ENCODE results near the gene TBCB.
A peak's percentile ranks its signal among the peaks of the same experiment; 100 is the strongest.
"Not testable (repeated sequence)": the region's sequence is repeated elsewhere in the genome, so short reads cannot be mapped to it uniquely, and the experiment has no call there.

The TBCB gene

GRCh38 chr19:36151144-36152018 is 36.1 kb downstream of the TBCB start:
- Histone ChIP-seq H3K36me3 (ENCODE audit: control insufficient read depth, insufficient read depth, low read length) (peaks cover 75% of the 10 kb centered on the region), H3K4me3 (ENCODE audit: extremely low read depth, insufficient read depth, low read length, poor library complexity, severe bottlenecking) (no peak overlapping the region), H3K9me3 (ENCODE audit: control insufficient read depth, low read length) (no peaks in the 10 kb centered on the region), H3K27ac (ENCODE audit: low read depth, low read length, severe bottlenecking) (no peak overlapping the region), H3K4me1 (ENCODE audit: control insufficient read depth, insufficient read depth, low read length, poor library complexity, severe bottlenecking) (no peaks in the 10 kb centered on the region)
- WGBS, 2 experiments (ENCODE audit: insufficient coverage in 2 of 2) = 91 to 95% methylated on average over 23 to 33 of the region's 47 CpGs

GRCh38 chr19:36152019-36152351 is 36.7 kb downstream of the TBCB start:
- Histone ChIP-seq H3K27ac (ENCODE audit: low read depth, low read length, severe bottlenecking) (no peak overlapping the region), H3K36me3 (ENCODE audit: control insufficient read depth, insufficient read depth, low read length) (peaks cover 69% of the 10 kb centered on the region), H3K9me3 (ENCODE audit: control insufficient read depth, low read length) (no peaks in the 10 kb centered on the region), H3K4me3 (ENCODE audit: extremely low read depth, insufficient read depth, low read length, poor library complexity, severe bottlenecking) (no peak overlapping the region), H3K4me1 (ENCODE audit: control insufficient read depth, insufficient read depth, low read length, poor library complexity, severe bottlenecking) (no peaks in the 10 kb centered on the region)
- WGBS, 2 experiments (ENCODE audit: insufficient coverage in 2 of 2) = 98 to 99% methylated on average over 12 to 16 of the region's 16 CpGs

DNA sequence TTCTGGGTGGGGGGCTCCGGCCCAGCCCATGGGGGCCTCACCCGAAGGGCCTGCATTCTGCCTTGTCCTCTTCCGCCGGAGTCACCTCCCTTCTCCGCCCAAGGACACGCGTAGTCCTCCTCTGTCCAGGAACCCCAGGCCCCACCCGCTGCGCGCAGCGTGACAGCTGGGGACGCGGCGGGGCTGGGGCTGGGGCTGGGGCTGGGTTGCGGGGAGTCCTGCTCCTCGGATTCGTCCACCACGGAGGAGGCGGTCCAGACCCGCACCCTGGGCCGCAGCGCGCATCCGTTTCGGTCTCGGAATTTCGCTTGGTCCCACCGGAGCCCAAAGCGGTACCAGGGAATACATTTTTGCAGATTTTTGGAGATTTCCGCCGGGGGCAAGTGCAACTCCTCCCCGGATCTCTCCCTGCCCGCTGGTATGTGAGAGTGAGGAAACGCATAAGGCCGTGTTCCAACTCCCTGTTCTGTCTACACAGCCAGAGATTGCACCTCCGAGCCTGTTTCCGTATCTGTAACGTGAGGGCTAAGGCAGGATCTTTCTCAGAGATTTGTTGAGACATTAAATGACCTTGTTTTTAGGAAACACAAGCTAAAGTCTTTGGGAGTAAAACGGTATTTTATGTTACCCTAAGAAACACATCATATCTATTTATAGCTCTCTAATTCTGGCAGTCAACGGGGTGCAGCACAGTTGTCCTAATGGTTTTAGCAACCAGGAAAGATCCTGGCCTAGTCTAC is 37.3 kb downstream of the TBCB start, which contains the start of gene COX7A1:
Gene COX7A1, minus strand, starts transcription at position 96 of the 740 bp plus-strand sequence. Its CDS starts 40 bp downstream, at position 56.
- 89 to 94% methylated on average over 25 to 34 of the region's 40 CpGs for WGBS, 2 experiments (ENCODE audit: insufficient coverage in 2 of 2)
- Histone ChIP-seq H3K36me3 (ENCODE audit: control insufficient read depth, insufficient read depth, low read length) (peaks cover 63% of the 10 kb centered on the region), H3K4me3 (ENCODE audit: extremely low read depth, insufficient read depth, low read length, poor library complexity, severe bottlenecking) (no peak within 1 kb of the TSS), H3K27ac (ENCODE audit: low read depth, low read length, severe bottlenecking) (no peak within 1 kb of the TSS), H3K9me3 (ENCODE audit: control insufficient read depth, low read length) (no peaks in the 10 kb centered on the region), H3K4me1 (ENCODE audit: control insufficient read depth, insufficient read depth, low read length, poor library complexity, severe bottlenecking) (no peaks in the 10 kb centered on the region)

GRCh38 chr19:36153126-36153525 is 37.9 kb downstream of the TBCB start:
- Histone ChIP-seq H3K36me3 (ENCODE audit: control insufficient read depth, insufficient read depth, low read length) (peaks cover 57% of the 10 kb centered on the region), H3K4me1 (ENCODE audit: control insufficient read depth, insufficient read depth, low read length, poor library complexity, severe bottlenecking) (no peaks in the 10 kb centered on the region), H3K27ac (ENCODE audit: low read depth, low read length, severe bottlenecking) (no peak overlapping the region), H3K9me3 (ENCODE audit: control insufficient read depth, low read length) (no peaks in the 10 kb centered on the region), H3K4me3 (ENCODE audit: extremely low read depth, insufficient read depth, low read length, poor library complexity, severe bottlenecking) (no peak overlapping the region)
- 98% methylated on average over 6 to 7 of the region's 10 CpGs for WGBS, 2 experiments (ENCODE audit: insufficient coverage in 2 of 2)

DNA sequence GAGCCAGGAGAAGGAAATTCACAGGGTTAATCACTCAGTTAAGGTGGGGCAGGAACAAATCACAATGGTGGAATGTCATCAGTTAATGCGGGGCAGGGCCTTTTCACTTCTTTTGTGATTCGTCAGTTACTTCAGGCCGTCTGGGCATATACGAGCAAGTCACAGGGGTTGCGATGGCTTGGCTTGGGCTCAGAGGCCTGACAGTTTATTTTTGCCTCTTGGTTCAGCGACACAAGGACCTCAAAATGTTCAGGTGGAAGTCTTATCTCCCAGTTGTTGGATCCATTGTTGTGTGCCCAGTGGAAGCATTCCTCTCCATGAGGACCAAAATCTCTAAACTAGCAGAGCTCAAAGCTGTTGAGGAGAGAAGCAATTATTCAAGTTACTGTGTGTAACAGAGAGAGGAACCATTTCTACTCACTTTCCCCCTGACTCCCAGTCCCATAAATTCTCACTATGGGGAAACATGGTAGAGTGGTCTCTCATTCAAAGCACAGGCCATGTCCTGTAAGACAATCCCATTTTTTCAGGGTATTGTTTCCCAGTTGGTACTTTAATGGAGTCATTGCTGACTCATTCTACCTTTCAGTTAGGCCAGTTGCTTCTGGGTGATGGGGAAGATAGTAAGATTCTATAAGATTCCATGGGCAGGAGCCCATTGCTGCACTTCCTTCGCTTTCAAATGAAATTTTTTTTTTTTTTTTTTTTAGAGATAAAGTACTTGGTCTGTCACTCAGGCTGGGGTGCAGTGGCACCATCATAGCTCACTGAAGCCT is 45.7 kb downstream of the TBCB start:
- no peaks in the 10 kb centered on the region for H3K9me3 ChIP-seq (ENCODE audit: control insufficient read depth, low read length)
- H3K36me3 ChIP-seq (ENCODE audit: control insufficient read depth, insufficient read depth, low read length) = peaks cover 24% of the 10 kb centered on the region
- H3K4me3 ChIP-seq (ENCODE audit: extremely low read depth, insufficient read depth, low read length, poor library complexity, severe bottlenecking) = no peak overlapping the region
- H3K27ac ChIP-seq (ENCODE audit: low read depth, low read length, severe bottlenecking) = no peak overlapping the region
- no peaks in the 10 kb centered on the region for H3K4me1 ChIP-seq (ENCODE audit: control insufficient read depth, insufficient read depth, low read length, poor library complexity, severe bottlenecking)
- WGBS, 2 experiments (ENCODE audit: insufficient coverage in 2 of 2) = 73 to 74% methylated on average over 6 to 7 of the region's 7 CpGs

DNA sequence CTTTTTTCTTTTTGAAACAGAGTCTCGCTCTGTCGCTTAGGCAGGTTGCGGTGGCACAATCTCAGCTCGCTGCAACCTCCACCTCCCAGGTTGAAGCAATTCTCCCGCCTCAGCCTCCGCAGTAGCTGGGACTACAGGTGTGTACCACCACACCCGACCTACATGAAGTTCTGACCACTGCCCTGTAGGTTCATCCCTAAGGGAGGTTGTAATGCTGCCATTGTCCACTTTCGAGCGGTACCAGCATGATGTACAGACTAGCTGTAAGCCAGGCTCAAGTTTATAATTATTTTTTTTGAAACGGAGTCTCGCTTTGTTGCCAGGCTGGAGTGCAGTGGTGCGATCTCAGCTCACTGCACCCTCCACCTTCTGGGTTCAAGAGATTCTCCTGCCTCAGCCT is 48.5 kb downstream of the TBCB start:
- 91 to 96% methylated on average over 8 to 12 of the region's 12 CpGs for WGBS, 2 experiments (ENCODE audit: insufficient coverage in 2 of 2)
- no peaks in the 10 kb centered on the region for H3K9me3 ChIP-seq (ENCODE audit: control insufficient read depth, low read length)
- no peak overlapping the region for H3K4me3 ChIP-seq (ENCODE audit: extremely low read depth, insufficient read depth, low read length, poor library complexity, severe bottlenecking)
- H3K27ac ChIP-seq (ENCODE audit: low read depth, low read length, severe bottlenecking) = no peak overlapping the region
- no peaks in the 10 kb centered on the region for H3K4me1 ChIP-seq (ENCODE audit: control insufficient read depth, insufficient read depth, low read length, poor library complexity, severe bottlenecking)
- H3K36me3 ChIP-seq (ENCODE audit: control insufficient read depth, insufficient read depth, low read length) = peaks cover 34% of the 10 kb centered on the region

DNA sequence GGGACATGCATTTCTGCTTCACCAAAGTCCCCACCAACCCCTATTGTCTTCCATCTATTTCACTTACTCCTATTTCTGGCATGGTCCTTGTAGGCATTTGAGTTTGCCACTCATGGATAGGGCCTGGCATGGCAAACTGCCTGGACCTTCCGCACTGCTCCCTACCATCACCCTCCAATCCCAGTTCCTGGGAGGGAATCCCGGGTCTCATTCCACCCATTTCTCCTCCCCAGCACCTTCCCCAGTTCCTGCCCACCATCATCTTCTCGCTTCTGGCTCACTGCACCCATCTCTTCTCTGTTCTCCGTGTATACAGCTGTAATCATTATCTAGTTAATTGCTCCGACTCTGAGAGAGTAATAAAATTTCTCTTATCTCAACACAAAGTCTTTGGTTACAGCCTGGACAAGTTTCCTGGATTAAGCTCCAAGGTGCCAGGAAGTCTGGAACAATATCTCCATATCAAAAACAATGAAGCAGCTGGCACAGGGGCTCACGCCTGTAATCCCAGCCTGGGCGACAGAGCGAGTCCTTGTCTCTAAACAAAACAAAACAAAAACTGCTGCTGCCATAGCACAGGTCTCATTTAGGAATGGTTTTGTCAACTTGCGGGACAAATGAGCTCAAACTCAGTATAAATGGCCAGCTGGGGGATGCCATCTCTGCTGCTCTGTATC is 54.0 kb downstream of the TBCB start:
- H3K9me3 ChIP-seq (ENCODE audit: control insufficient read depth, low read length) = no peaks in the 10 kb centered on the region
- H3K36me3 ChIP-seq (ENCODE audit: control insufficient read depth, insufficient read depth, low read length) = peaks cover 18% of the 10 kb centered on the region
- H3K27ac ChIP-seq (ENCODE audit: low read depth, low read length, severe bottlenecking) = peak overlapping the region; percentile 71
- 90% methylated on average over 7 to 9 of the region's 9 CpGs for whole genome bisulfite sequencing, 2 experiments (ENCODE audit: insufficient coverage in 2 of 2)
- no peak overlapping the region for H3K4me3 ChIP-seq (ENCODE audit: extremely low read depth, insufficient read depth, low read length, poor library complexity, severe bottlenecking)
- peaks cover 4% of the 10 kb centered on the region for H3K4me1 ChIP-seq (ENCODE audit: control insufficient read depth, insufficient read depth, low read length, poor library complexity, severe bottlenecking)

DNA sequence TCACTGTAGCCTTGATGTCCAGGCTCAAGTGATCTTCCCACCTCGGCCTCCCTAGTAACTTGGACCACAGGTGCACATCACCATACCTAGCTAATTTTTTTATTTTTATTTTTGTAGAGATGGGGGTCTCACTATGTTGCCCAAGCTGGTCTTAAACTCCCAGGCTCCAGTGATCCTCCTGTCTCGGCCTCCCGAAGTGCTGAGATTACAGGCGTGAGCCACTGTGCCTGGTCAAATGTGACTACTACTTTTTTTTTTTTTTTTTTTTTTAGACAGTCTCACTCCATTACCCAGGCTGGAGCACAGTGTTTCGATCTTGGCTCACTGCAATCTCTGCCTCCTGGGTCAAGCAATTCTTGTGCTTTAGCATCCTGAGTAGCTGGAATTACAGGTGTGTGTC is 57.6 kb downstream of the TBCB start:
- H3K36me3 ChIP-seq (ENCODE audit: control insufficient read depth, insufficient read depth, low read length) = no peaks in the 10 kb centered on the region
- WGBS, 2 experiments (ENCODE audit: insufficient coverage in 2 of 2) = 93% methylated on average over 3 of the region's 5 CpGs; no CpG with 5 or more reads in 1 of the 2 experiments

DNA sequence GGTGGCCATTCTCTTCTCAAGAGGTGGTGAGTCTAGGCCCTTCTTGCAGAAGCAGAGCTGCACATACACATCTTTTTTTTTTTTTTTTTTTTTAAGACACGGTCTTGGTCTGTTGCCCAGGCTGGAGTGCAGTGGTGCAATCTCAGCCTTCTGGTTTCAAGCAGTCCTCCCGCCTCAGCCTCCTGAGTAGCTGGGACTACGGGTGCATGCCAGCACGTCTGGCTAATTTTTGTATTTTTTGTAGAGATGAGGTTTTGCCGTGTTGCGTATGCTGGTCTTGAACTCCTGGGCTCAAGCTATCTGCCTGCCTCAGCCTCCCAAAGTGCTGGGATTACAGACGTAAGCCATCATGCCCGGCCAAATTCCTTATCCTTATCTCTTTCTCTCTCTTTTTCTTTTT is 58.6 kb downstream of the TBCB start:
- H3K36me3 ChIP-seq (ENCODE audit: control insufficient read depth, insufficient read depth, low read length); H3K4me3 ChIP-seq (ENCODE audit: extremely low read depth, insufficient read depth, low read length, poor library complexity, severe bottlenecking); H3K9me3 ChIP-seq (ENCODE audit: control insufficient read depth, low read length); H3K4me1 ChIP-seq (ENCODE audit: control insufficient read depth, insufficient read depth, low read length, poor library complexity, severe bottlenecking); H3K27ac ChIP-seq (ENCODE audit: low read depth, low read length, severe bottlenecking): not testable (repeated sequence)
- 95 to 96% methylated on average over 3 to 7 of the region's 8 CpGs for WGBS, 2 experiments (ENCODE audit: insufficient coverage in 2 of 2)

More for the DNA sequence above, 57.6 kb downstream of the TBCB start:
- H3K4me3 ChIP-seq (ENCODE audit: extremely low read depth, insufficient read depth, low read length, poor library complexity, severe bottlenecking) = no peak overlapping the region
- peaks cover 4% of the 10 kb centered on the region for H3K4me1 ChIP-seq (ENCODE audit: control insufficient read depth, insufficient read depth, low read length, poor library complexity, severe bottlenecking)
- H3K27ac ChIP-seq (ENCODE audit: low read depth, low read length, severe bottlenecking) = no peak overlapping the region
- H3K9me3 ChIP-seq (ENCODE audit: control insufficient read depth, low read length) = no peaks in the 10 kb centered on the region
